Measurements from ENCODE around the gene PRSS21.

The PRSS21 gene, protein sequence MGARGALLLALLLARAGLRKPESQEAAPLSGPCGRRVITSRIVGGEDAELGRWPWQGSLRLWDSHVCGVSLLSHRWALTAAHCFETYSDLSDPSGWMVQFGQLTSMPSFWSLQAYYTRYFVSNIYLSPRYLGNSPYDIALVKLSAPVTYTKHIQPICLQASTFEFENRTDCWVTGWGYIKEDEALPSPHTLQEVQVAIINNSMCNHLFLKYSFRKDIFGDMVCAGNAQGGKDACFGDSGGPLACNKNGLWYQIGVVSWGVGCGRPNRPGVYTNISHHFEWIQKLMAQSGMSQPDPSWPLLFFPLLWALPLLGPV

DNA sequence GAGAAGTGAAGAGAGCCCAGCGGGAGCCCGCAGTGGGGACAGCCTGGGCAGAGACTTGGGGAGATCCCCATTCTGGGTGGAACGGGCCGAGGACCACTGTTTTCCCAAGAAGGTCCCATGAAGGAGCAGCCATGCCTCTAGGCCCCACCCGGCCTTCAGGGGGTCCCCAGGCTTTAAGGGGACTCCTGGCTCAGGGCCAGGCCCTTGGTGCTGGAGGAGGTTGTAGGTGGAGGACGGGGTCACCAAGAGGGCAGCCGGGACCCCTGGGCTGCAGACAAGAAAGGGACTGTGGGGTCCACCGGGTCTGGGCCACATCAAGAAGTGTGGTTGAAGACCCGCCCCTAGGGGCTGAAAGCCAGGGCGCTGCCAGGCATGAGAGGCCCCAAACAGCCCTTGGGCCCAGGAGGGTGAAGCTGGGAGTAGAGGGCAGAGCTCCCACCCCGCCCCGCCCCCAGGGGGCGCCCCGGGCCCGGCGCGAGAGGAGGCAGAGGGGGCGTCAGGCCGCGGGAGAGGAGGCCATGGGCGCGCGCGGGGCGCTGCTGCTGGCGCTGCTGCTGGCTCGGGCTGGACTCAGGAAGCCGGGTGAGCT lies at the start of gene PRSS21:
TSS of gene PRSS21 (plus strand) at position 487 of the 589 bp plus-strand sequence. CDS start at position 519, 32 bp downstream.
- TF ChIP-seq, protein P1, sequence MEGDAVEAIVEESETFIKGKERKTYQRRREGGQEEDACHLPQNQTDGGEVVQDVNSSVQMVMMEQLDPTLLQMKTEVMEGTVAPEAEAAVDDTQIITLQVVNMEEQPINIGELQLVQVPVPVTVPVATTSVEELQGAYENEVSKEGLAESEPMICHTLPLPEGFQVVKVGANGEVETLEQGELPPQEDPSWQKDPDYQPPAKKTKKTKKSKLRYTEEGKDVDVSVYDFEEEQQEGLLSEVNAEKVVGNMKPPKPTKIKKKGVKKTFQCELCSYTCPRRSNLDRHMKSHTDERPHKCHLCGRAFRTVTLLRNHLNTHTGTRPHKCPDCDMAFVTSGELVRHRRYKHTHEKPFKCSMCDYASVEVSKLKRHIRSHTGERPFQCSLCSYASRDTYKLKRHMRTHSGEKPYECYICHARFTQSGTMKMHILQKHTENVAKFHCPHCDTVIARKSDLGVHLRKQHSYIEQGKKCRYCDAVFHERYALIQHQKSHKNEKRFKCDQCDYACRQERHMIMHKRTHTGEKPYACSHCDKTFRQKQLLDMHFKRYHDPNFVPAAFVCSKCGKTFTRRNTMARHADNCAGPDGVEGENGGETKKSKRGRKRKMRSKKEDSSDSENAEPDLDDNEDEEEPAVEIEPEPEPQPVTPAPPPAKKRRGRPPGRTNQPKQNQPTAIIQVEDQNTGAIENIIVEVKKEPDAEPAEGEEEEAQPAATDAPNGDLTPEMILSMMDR (IDR thresholded peaks at IDR 0.05; ENCODE audit: low read depth, low read length), result no peak
- no peak within 1 kb of the TSS for H3K4me3 ChIP-seq (ENCODE audit: low read depth, low read length)

DNA sequence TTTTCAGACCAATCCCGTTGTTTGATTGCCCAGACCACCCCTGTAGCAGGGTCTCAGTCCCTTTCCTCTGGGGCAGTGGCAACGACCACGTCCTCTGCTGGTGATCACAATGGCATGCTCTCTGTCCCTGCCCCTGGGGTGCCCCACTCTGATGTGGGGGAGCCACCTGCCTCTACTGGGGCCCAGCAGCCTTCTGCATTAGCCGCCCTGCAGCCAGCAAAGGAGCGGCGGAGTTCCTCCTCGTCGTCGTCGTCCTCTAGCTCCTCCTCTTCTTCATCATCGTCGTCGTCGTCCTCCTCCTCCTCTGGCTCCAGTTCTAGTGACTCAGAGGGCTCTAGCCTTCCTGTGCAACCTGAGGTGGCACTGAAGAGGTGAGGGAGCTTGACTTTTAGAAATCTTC lies 49.1 kb upstream of the PRSS21 start:
- H3K4me3 ChIP-seq (ENCODE audit: low read depth, low read length), result no peak overlapping the region
- TF ChIP-seq, protein P1 (IDR thresholded peaks at IDR 0.05; ENCODE audit: low read depth, low read length), result no peak

DNA sequence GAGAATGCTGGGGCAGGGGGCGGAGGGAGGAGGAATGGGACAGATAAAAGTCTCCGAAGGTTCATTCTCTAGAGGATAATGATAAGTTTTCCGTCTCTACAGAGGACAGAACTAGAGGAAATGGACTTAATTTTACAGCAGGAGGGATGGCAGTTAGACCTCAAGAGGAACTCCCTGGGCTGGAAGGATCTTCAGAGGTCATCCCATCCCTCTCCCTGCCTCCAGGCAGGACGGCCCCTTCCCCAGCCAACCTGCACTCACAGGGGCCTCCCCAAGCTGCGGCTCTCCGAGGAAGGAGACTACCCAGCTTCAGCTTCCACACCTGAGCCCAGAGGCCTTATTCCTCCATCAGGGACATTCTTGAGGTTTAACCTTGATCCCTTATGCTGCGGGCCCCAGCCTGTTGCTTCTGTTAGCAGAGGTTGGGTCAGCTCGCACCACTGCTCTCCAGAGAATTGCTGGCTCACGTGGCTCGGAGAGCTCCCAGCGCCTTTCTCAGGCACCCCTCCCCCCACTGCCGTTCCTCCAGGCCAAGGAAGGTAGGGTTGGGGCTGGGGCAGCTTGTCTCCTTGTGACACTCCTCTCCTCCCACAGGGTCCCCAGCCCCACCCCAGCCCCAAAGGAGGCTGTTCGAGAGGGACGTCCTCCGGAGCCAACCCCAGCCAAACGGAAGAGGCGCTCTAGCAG lies 48.5 kb upstream of the PRSS21 start:
- no peak overlapping the region for H3K4me3 ChIP-seq (ENCODE audit: low read depth, low read length)
- TF ChIP-seq, protein P1 (IDR thresholded peaks at IDR 0.05; ENCODE audit: low read depth, low read length), result no peak

DNA sequence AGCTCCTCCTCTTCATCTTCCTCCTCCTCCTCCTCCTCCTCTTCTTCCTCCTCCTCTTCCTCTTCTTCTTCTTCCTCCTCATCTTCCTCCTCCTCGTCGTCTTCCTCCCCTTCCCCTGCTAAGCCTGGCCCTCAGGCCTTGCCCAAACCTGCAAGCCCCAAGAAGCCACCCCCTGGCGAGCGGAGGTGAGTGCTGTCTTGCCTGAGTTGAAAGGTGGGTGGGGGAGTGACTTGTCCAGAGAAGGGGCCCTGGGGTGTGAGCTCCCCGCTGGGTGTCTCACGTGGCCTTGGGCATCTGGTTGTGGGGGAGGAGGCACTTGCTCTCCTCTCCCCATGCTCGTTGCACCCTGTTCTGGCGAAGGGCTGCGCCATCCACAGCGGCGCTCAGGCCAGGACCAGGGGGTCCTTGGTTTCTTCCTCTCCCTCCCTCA lies 47.9 kb upstream of the PRSS21 start:
- H3K4me3 ChIP-seq (ENCODE audit: low read depth, low read length), result no peak overlapping the region
- TF ChIP-seq, protein P1 (IDR thresholded peaks at IDR 0.05; ENCODE audit: low read depth, low read length), result no peak

DNA sequence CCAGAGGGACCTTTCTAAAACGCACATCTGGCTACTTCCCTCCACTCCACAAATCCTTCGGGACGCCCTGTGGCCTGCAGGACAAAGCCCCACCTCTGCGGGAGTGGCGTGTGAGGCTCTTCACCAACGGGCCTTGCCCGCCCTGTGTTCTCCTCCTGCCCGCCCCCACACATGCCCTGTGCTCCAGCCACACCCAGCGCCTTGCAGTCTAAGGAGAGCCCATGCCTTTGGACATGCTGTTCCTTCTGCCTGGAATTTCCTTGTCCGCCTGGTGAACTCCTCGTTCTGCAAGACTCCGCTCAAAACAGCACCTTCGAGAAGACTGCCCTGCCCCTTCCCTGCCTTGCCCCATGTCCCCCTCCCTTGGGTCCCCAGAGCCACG lies 47.4 kb upstream of the PRSS21 start:
- TF ChIP-seq, protein P1 (IDR thresholded peaks at IDR 0.05; ENCODE audit: low read depth, low read length), result no peak
- no peak overlapping the region for H3K4me3 ChIP-seq (ENCODE audit: low read depth, low read length)

DNA sequence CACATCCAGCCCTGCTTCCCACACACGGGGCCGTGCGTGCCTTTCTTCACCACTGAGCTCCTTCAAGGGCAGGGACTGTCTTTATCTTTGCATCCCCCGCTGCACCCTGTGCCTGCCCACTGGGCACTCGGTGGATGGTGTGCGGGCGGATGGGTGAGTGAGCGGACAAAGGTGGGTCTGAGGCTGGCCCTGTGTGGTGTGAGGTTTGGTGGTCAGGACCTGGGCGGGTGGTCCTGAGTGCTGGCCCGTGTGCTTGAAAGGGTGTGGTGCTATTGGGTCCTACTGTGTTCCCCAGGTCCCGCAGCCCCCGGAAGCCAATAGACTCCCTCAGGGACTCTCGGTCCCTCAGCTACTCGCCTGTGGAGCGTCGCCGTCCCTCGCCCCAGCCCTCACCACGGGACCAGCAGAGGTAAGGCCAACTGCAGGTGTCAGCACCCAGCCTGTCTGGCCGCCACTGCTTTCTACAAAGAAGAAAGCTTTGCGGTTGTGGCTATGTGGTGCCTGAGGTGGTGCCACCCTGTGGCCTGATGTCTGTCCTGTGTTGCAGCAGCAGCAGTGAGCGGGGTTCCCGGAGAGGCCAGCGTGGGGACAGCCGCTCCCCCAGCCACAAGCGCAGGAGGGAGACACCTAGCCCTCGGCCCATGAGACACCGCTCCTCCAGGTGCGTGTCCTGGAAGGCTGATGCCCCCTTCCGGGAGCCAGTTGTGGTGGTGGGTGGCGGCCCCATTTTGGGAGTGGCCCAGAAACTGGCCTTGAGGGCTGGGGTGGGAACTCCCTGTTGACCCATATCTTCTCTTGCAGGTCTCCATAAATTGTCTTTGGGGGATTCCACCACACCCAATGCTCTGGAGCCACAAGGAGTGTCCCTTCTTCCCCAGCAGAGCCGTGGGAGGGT lies 46.7 kb upstream of the PRSS21 start:
- no peak overlapping the region for H3K4me3 ChIP-seq (ENCODE audit: low read depth, low read length)
- TF ChIP-seq, protein P1 (IDR thresholded peaks at IDR 0.05; ENCODE audit: low read depth, low read length), result no peak
